Mesothelial cell of epicardium (in vitro differentiated cells): ENCODE data around the gene KRT13. TPM values are rescaled to one million over a fixed set of nuclear protein-coding genes. Genes with fewer than 3 reads are reported as not detected.

Experiments used
- DNase-seq, 2 experiments: peaks; one replicate each; pipeline ENCODE4 v3.0.0; 2021; ENCODE audit warnings: low spot score in 2 of 2; ENCODE audit not compliant: unreplicated experiment in 2 of 2
- H3K27ac Mint-ChIP-seq: 2 replicates; pipeline ENCODE4 v1.8.0; 2021; ENCODE audit warnings: mixed read lengths
- H3K27me3 Mint-ChIP-seq: 2 replicates; pipeline ENCODE4 v1.8.0; 2021; ENCODE audit warnings: low read depth, mixed read lengths
- H3K36me3 Mint-ChIP-seq: 2 replicates; pipeline ENCODE4 v1.8.0; 2021; ENCODE audit warnings: mixed read lengths
- H3K4me1 Mint-ChIP-seq: 2 replicates; pipeline ENCODE4 v1.8.0; 2021; ENCODE audit warnings: mixed read lengths
- H3K4me3 Mint-ChIP-seq: 2 replicates; pipeline ENCODE4 v1.8.0; 2021; ENCODE audit warnings: mild to moderate bottlenecking, moderate library complexity, mixed read lengths
- H3K9me3 Mint-ChIP-seq: 2 replicates; pipeline ENCODE4 v1.8.0; 2021; ENCODE audit warnings: mixed read lengths
- CTCF ChIP-seq: fragments of 200-600 bp; sonication (generic); IDR thresholded peaks from one replicate; pipeline ENCODE4 v1.5.0; 2021; ENCODE audit warnings: antibody characterized with exemption; ENCODE audit not compliant: unreplicated experiment
- total RNA-seq: library from RNA; stranded (reverse); gene quantifications from 3 replicates; pipeline ENCODE4 v1.2.1, GENCODE V29; 2021

KRT13 gene
- total RNA-seq, 1 donor from 2014 or later = 5.3 TPM

GRCh38 chr17:41516147-41516829, 10.9 kb upstream of the KRT13 start:
- no peaks in the 10 kb centered on the region for H3K27me3 Mint-ChIP-seq
- H3K4me3 Mint-ChIP-seq = no peak overlapping the region
- H3K9me3 Mint-ChIP-seq = no peaks in the 10 kb centered on the region
- no peak for DNase-seq
- H3K36me3 Mint-ChIP-seq = no peaks in the 10 kb centered on the region
- no peak for TF ChIP-seq CTCF
- H3K27ac Mint-ChIP-seq = no peak overlapping the region
- H3K4me1 Mint-ChIP-seq = peaks cover 49% of the 10 kb centered on the region

- H3K4me1 Mint-ChIP-seq = peaks cover 25% of the 10 kb centered on the region
- no peak for DNase-seq
- no peaks in the 10 kb centered on the region for H3K36me3 Mint-ChIP-seq
- no peak overlapping the region for H3K27ac Mint-ChIP-seq
- H3K4me3 Mint-ChIP-seq = no peak overlapping the region
- H3K27me3 Mint-ChIP-seq = no peaks in the 10 kb centered on the region
- no peak for TF ChIP-seq CTCF
- H3K9me3 Mint-ChIP-seq = no peaks in the 10 kb centered on the region
These were observed 7.7 kb upstream of the KRT13 start for GRCh38 chr17:41513168-41513547.

GRCh38 chr17:41512546-41513167, 7.2 kb upstream of the KRT13 start:
- TF ChIP-seq CTCF = no peak
- DNase-seq = no peak
- no peaks in the 10 kb centered on the region for H3K36me3 Mint-ChIP-seq
- H3K4me3 Mint-ChIP-seq = no peak overlapping the region
- H3K27me3 Mint-ChIP-seq = no peaks in the 10 kb centered on the region
- H3K9me3 Mint-ChIP-seq = no peaks in the 10 kb centered on the region
- no peak overlapping the region for H3K27ac Mint-ChIP-seq
- H3K4me1 Mint-ChIP-seq = peaks cover 26% of the 10 kb centered on the region

GRCh38 chr17:41511716-41512115, 6.3 kb upstream of the KRT13 start:
- H3K27me3 Mint-ChIP-seq = no peaks in the 10 kb centered on the region
- DNase-seq = no peak

GRCh38 chr17:41511116-41511515, 5.7 kb upstream of the KRT13 start:
- Mint-ChIP-seq H3K4me1 (peaks cover 30% of the 10 kb centered on the region), H3K27ac (no peak overlapping the region), H3K27me3 (no peaks in the 10 kb centered on the region), H3K4me3 (no peak overlapping the region), H3K9me3 (no peaks in the 10 kb centered on the region), H3K36me3 (no peaks in the 10 kb centered on the region)
- TF ChIP-seq CTCF = no peak
- no peak for DNase-seq

More at GRCh38 chr17:41511716-41512115, 6.3 kb upstream of the KRT13 start:
- TF ChIP-seq CTCF = no peak
- peaks cover 25% of the 10 kb centered on the region for H3K4me1 Mint-ChIP-seq
- H3K4me3 Mint-ChIP-seq = no peak overlapping the region
- H3K9me3 Mint-ChIP-seq = no peaks in the 10 kb centered on the region
- no peak overlapping the region for H3K27ac Mint-ChIP-seq
- no peaks in the 10 kb centered on the region for H3K36me3 Mint-ChIP-seq
